Posterior cingulate gyrus (tissue), 11 donors: ENCODE data around the gene FPGS.
A peak's percentile ranks its signal among the peaks of the same experiment; 100 is the strongest.
"Not testable (repeated sequence)": the region's sequence is repeated elsewhere in the genome, so short reads cannot be mapped to it uniquely, and the experiment has no call there.

Experiments
- DNase-seq, 10 donors: peaks; one replicate each; pipeline versions ENCODE4 v3.0.0 to v3.0.0-alpha.2; 2020 to 2021; ENCODE audit warnings: mixed read lengths in 3 of 10
- intact Hi-C: fragments of 100-400 bp; cut with DNase I; formaldehyde crosslinking; loops from one replicate; pipeline ENCODE4 v1.15.1; 2023

FPGS gene

GRCh38 chr9:127770905-127771569, 31.6 kb upstream of the FPGS start:
- intact Hi-C loops, result no loop called here

GRCh38 chr9:127771570-127772189, 31.0 kb upstream of the FPGS start:
- intact Hi-C loops, result no loop called here
- no peak for DNase-seq

More at GRCh38 chr9:127770905-127771569, 31.6 kb upstream of the FPGS start:
- DNase-seq, result peak; percentile 82 to 99 (median 92)

- no peak for DNase-seq
- intact Hi-C loops, result no loop called here
These were observed 30.1 kb upstream of the FPGS start for GRCh38 chr9:127772603-127773002.

- intact Hi-C loops, result no loop called here
- DNase-seq, result no peak
These were observed 29.4 kb upstream of the FPGS start for GRCh38 chr9:127773272-127773671.

- intact Hi-C loops, result no loop called here
These were observed 28.7 kb upstream of the FPGS start for GRCh38 chr9:127773981-127774380.

GRCh38 chr9:127776195-127776923, 26.3 kb upstream of the FPGS start:
- intact Hi-C loops, result no loop called here
- DNase-seq, result peak in 2 of 10 donors; percentile 50 to 92

More at GRCh38 chr9:127773981-127774380, 28.7 kb upstream of the FPGS start:
- DNase-seq, result no peak

GRCh38 chr9:127776924-127777289, 25.8 kb upstream of the FPGS start:
- no peak for DNase-seq
- intact Hi-C loops, result no loop called here

- DNase-seq, result no peak
- intact Hi-C loops, result no loop called here
These were observed 25.2 kb upstream of the FPGS start for GRCh38 chr9:127777368-127777980.

- DNase-seq, result no peak
- intact Hi-C loops, result no loop called here
These were observed 24.2 kb upstream of the FPGS start, which contains the start of gene SH2D3C for GRCh38 chr9:127778280-127779135. Gene SH2D3C, minus strand, starts transcription at chr9:127778666. Its CDS starts 39 bp downstream, at chr9:127778627.

GRCh38 chr9:127779136-127779981, 23.3 kb upstream of the FPGS start:
- intact Hi-C loops, result no loop called here
- DNase-seq, result no peak

GRCh38 chr9:127780126-127780885, 22.4 kb upstream of the FPGS start:
- peak in 5 of 10 donors; percentile 31 to 93 (median 57) for DNase-seq
- intact Hi-C loops, result no loop called here

GRCh38 chr9:127780909-127781308, 21.8 kb upstream of the FPGS start:
- intact Hi-C loops, DNase-seq: not testable (repeated sequence)

- intact Hi-C loops, result no loop called here
- DNase-seq, result no peak
These were observed 20.9 kb upstream of the FPGS start for GRCh38 chr9:127781806-127782205.

GRCh38 chr9:127783111-127784008, 19.3 kb upstream of the FPGS start:
- no peak for DNase-seq
- intact Hi-C loops, result no loop called here

- DNase-seq, result peak; percentile 77 to 97 (median 86)
- intact Hi-C loops, result loop anchor here (1.0 to 5.0 kb wide), 2 partner anchors 50 to 132 kb away; partner anchors contain the start of genes ST6GALNAC4 and TOR2A
These were observed 17.4 kb upstream of the FPGS start for GRCh38 chr9:127785023-127785932.
